Neuronal stem cell (in vitro differentiated cells): Measurements from ENCODE around the gene TDO2.

Experiments
- DNase-seq: peaks from one replicate; pipeline ENCODE4 v3.0.0-alpha.2; 2013; ENCODE audit warnings: low spot score
- H2AFZ ChIP-seq: one replicate; pipeline ENCODE4 v1.6.1; 2013; ENCODE audit warnings: mild to moderate bottlenecking, low read length, inconsistent platforms
- H2AK5ac ChIP-seq: 2 replicates; pipeline ENCODE4 v1.6.1; 2013; ENCODE audit warnings: low read depth, mild to moderate bottlenecking, inconsistent platforms, low read length, moderate library complexity, mixed read lengths
- H2BK120ac ChIP-seq: 2 replicates; pipeline ENCODE4 v1.6.1; 2013; ENCODE audit warnings: low read depth, mild to moderate bottlenecking, inconsistent platforms, low read length, moderate library complexity, mixed read lengths
- H2BK12ac ChIP-seq: one replicate; pipeline ENCODE4 v1.6.1; 2013; ENCODE audit warnings: low read length, inconsistent platforms
- H2BK15ac ChIP-seq: 2 replicates; pipeline ENCODE4 v1.6.1; 2013; ENCODE audit warnings: mild to moderate bottlenecking, low read length, inconsistent platforms, mixed read lengths
- H2BK5ac ChIP-seq: one replicate; pipeline ENCODE4 v1.6.1; 2013; ENCODE audit warnings: inconsistent platforms, mild to moderate bottlenecking, low read length, moderate library complexity
- H3K14ac ChIP-seq: one replicate; pipeline ENCODE4 v1.6.1; 2013; ENCODE audit warnings: low read length, inconsistent platforms
- H3K18ac ChIP-seq: 2 replicates; pipeline ENCODE4 v1.6.1; 2013; ENCODE audit warnings: low read length, inconsistent platforms
- H3K23ac ChIP-seq: 2 replicates; pipeline ENCODE4 v1.6.1; 2013; ENCODE audit warnings: low read depth, mild to moderate bottlenecking, mixed read lengths, low read length, inconsistent platforms; ENCODE audit not compliant: poor library complexity
- H3K27ac ChIP-seq: replicated peaks from 3 replicates; pipeline ENCODE4 v1.5.1; 2013; ENCODE audit warnings: low read length, inconsistent platforms
- H3K27me3 ChIP-seq, 3 experiments: 2 replicates each; pipeline ENCODE4 v1.6.1; 2013; ENCODE audit warnings: low read length in 3 of 3, mild to moderate bottlenecking in 2 of 3, inconsistent platforms in 1 of 3, low read depth in 1 of 3, mixed read lengths in 1 of 3, moderate library complexity in 1 of 3; ENCODE audit not compliant: control insufficient read depth in 3 of 3, insufficient read depth in 3 of 3
- H3K36me3 ChIP-seq, 2 donors: replicated peaks in 1 of 2; 2 replicates each; pipeline ENCODE4 v1.6.1; 2013; ENCODE audit warnings: low read length in 2 of 2; ENCODE audit not compliant: control insufficient read depth in 2 of 2, insufficient read depth in 2 of 2
- H3K4ac ChIP-seq: 2 replicates; pipeline ENCODE4 v1.6.1; 2013; ENCODE audit warnings: inconsistent platforms, mild to moderate bottlenecking, low read length, moderate library complexity
- H3K4me1 ChIP-seq, 2 donors: 1 replicate in 1 of 2; 2 replicates in 1 of 2; pipeline ENCODE4 v1.6.1; 2013; ENCODE audit warnings: low read length in 2 of 2, low read depth in 1 of 2; ENCODE audit not compliant: control insufficient read depth in 2 of 2, insufficient read depth in 1 of 2
- H3K4me2 ChIP-seq: one replicate; pipeline ENCODE4 v1.6.1; 2013; ENCODE audit warnings: mild to moderate bottlenecking, low read length, inconsistent platforms; ENCODE audit not compliant: insufficient read depth, poor library complexity, severe bottlenecking
- H3K4me3 ChIP-seq, 2 donors: 2 replicates each; pipeline ENCODE4 v1.5.1; 2013; ENCODE audit warnings: low read length in 2 of 2, mild to moderate bottlenecking in 2 of 2, inconsistent platforms in 1 of 2, moderate library complexity in 1 of 2
- H3K79me1 ChIP-seq: one replicate; pipeline ENCODE4 v1.6.1; 2013; ENCODE audit warnings: low read depth, mild to moderate bottlenecking, inconsistent platforms, low read length, moderate library complexity
- H3K9ac ChIP-seq: one replicate; pipeline ENCODE4 v1.6.1; 2013; ENCODE audit warnings: mild to moderate bottlenecking, low read depth, low read length, inconsistent platforms; ENCODE audit not compliant: poor library complexity
- H3K9me3 ChIP-seq, 2 donors: replicated peaks in 1 of 2; 2 replicates each; pipeline versions ENCODE3 to v1.6.1; 2013; ENCODE audit warnings: low read length in 2 of 2, mild to moderate bottlenecking in 2 of 2, inconsistent platforms in 1 of 2, low read depth in 1 of 2, mixed read lengths in 1 of 2, moderate library complexity in 1 of 2; ENCODE audit not compliant: control insufficient read depth in 2 of 2, insufficient read depth in 1 of 2
- H4K8ac ChIP-seq: one replicate; pipeline ENCODE4 v1.6.1; 2013; ENCODE audit warnings: low read depth, mild to moderate bottlenecking, inconsistent platforms, low read length, moderate library complexity
- H4K91ac ChIP-seq: one replicate; pipeline ENCODE4 v1.6.1; 2013; ENCODE audit warnings: low read length, low read depth, mild to moderate bottlenecking, inconsistent platforms; ENCODE audit not compliant: poor library complexity
- WGBS, 2 donors: extraction: QIAGEN DNeasy Blood & Tissue Kit; methylation state at CpG; one replicate each; pipeline ENCODE4 v1.1.7; 2013; ENCODE audit warnings: missing lambda C conversion rate in 2 of 2, mixed read lengths in 1 of 2; ENCODE audit not compliant: insufficient read length in 2 of 2, insufficient replicate concordance in 1 of 2; ENCODE audit errors: extremely low coverage in 2 of 2; 5-methylcytosine and 5-hydroxymethylcytosine counted together

TDO2 gene

GRCh38 chr4:155909615-155910226, 6.2 kb downstream of the TDO2 start:
- Histone ChIP-seq H3K18ac (no peak overlapping the region), H2BK12ac (no peak overlapping the region), H3K79me1 (no peaks in the 10 kb centered on the region), H3K4me2 (no peak overlapping the region), H4K91ac (no peak overlapping the region), H2BK5ac (no peak overlapping the region), H2BK15ac (no peak overlapping the region), H3K4me3 (no peak overlapping the region), H3K9ac (no peak overlapping the region), H3K14ac (no peak overlapping the region), H3K9me3 (no peaks in the 10 kb centered on the region), H3K4ac (no peak overlapping the region), H3K27me3 (no peaks in the 10 kb centered on the region), H3K4me1 (peaks cover 0 to 3% of the 10 kb centered on the region in 2 donors), H4K8ac (no peak overlapping the region), H3K36me3 (no peaks in the 10 kb centered on the region), H3K27ac (no peak overlapping the region), H3K23ac (no peak overlapping the region), H2BK120ac (no peak overlapping the region), H2AK5ac (no peak overlapping the region), H2AFZ (no peak overlapping the region)
- no CpG with 5 or more reads among the region's 3 CpGs for WGBS, 2 donors
- DNase-seq = no peak

GRCh38 chr4:155911905-155912304, 8.4 kb downstream of the TDO2 start:
- Histone ChIP-seq H3K4ac (no peak overlapping the region), H4K91ac (no peak overlapping the region), H3K27ac (no peak overlapping the region), H3K14ac (no peak overlapping the region), H3K27me3 (no peaks in the 10 kb centered on the region), H2BK15ac (no peak overlapping the region), H3K23ac (no peak overlapping the region), H3K9ac (no peak overlapping the region), H3K36me3 (no peaks in the 10 kb centered on the region), H2BK12ac (no peak overlapping the region), H4K8ac (no peak overlapping the region), H2BK120ac (no peak overlapping the region), H3K18ac (no peak overlapping the region), H2AK5ac (no peak overlapping the region), H3K4me2 (no peak overlapping the region), H3K4me1 (peaks cover 0 to 3% of the 10 kb centered on the region in 2 donors), H2BK5ac (no peak overlapping the region), H3K9me3 (no peaks in the 10 kb centered on the region), H3K79me1 (no peaks in the 10 kb centered on the region), H2AFZ (no peak overlapping the region), H3K4me3 (no peak overlapping the region)
- no CpG with 5 or more reads among the region's 1 CpG for WGBS, 2 donors
- DNase-seq = no peak

- Histone ChIP-seq H3K4me2 (no peak overlapping the region), H2BK120ac (no peak overlapping the region)
- WGBS, 2 donors = no CpG with 5 or more reads among the region's 5 CpGs
These were observed 11.3 kb downstream of the TDO2 start for GRCh38 chr4:155914782-155915181.

GRCh38 chr4:155921597-155921996, 18.1 kb downstream of the TDO2 start:
- Histone ChIP-seq H2BK12ac (no peak overlapping the region), H4K8ac (no peak overlapping the region), H3K79me1 (no peaks in the 10 kb centered on the region), H3K27ac (no peak overlapping the region), H3K14ac (no peak overlapping the region), H3K4ac (no peak overlapping the region), H2AFZ (no peak overlapping the region), H2BK5ac (no peak overlapping the region), H3K9ac (no peak overlapping the region), H3K9me3 (no peaks in the 10 kb centered on the region), H3K4me1 (no peaks in the 10 kb centered on the region), H4K91ac (no peak overlapping the region), H3K18ac (no peak overlapping the region), H3K4me2 (no peak overlapping the region), H3K23ac (no peak overlapping the region), H3K27me3 (no peaks in the 10 kb centered on the region), H3K4me3 (no peak overlapping the region), H3K36me3 (no peaks in the 10 kb centered on the region), H2BK120ac (no peak overlapping the region), H2AK5ac (no peak overlapping the region), H2BK15ac (no peak overlapping the region)
- WGBS, 2 donors = no CpG with 5 or more reads among the region's 1 CpG
- DNase-seq = no peak

More at GRCh38 chr4:155914782-155915181, 11.3 kb downstream of the TDO2 start:
- Histone ChIP-seq H3K14ac (no peak overlapping the region), H3K9me3 (no peaks in the 10 kb centered on the region), H3K4me1 (no peaks in the 10 kb centered on the region), H2BK15ac (no peak overlapping the region), H2AK5ac (no peak overlapping the region), H3K36me3 (no peaks in the 10 kb centered on the region), H3K18ac (no peak overlapping the region), H4K91ac (no peak overlapping the region), H2BK5ac (no peak overlapping the region), H3K4ac (no peak overlapping the region), H3K27me3 (no peaks in the 10 kb centered on the region), H3K79me1 (no peaks in the 10 kb centered on the region), H3K27ac (no peak overlapping the region), H2BK12ac (no peak overlapping the region), H4K8ac (no peak overlapping the region), H3K9ac (no peak overlapping the region), H2AFZ (no peak overlapping the region), H3K23ac (no peak overlapping the region), H3K4me3 (no peak overlapping the region)
- no peak for DNase-seq
